Type B pancreatic cell (in vitro differentiated cells): ENCODE measurements around the gene TLCD3A. TPM values are rescaled to one million over a fixed set of nuclear protein-coding genes. Genes with fewer than 3 reads are reported as not detected.

Source experiments
- DNase-seq: peaks from one replicate; pipeline ENCODE4 v3.0.0; 2021; ENCODE audit warnings: mixed read lengths; ENCODE audit not compliant: unreplicated experiment; ENCODE audit errors: extremely low spot score
- H3K27ac Mint-ChIP-seq: 2 replicates; pipeline ENCODE4 v1.8.0; 2021; ENCODE audit warnings: mild to moderate bottlenecking, mixed read lengths
- H3K27me3 Mint-ChIP-seq: 2 replicates; pipeline ENCODE4 v1.8.0; 2021; ENCODE audit warnings: mixed read lengths
- H3K36me3 Mint-ChIP-seq: 2 replicates; pipeline ENCODE4 v1.8.0; 2021; ENCODE audit warnings: mixed read lengths
- H3K4me1 Mint-ChIP-seq: one replicate; pipeline ENCODE4 v1.8.0; 2021; ENCODE audit warnings: mixed read lengths; ENCODE audit not compliant: unreplicated experiment
- H3K4me3 Mint-ChIP-seq: 2 replicates; pipeline ENCODE4 v1.8.0; 2021; ENCODE audit warnings: mild to moderate bottlenecking, mixed read lengths
- H3K9me3 Mint-ChIP-seq: 2 replicates; pipeline ENCODE4 v1.8.0; 2021; ENCODE audit warnings: mixed read lengths
- CTCF ChIP-seq: fragments of 200-600 bp; sonication (generic); conservative IDR thresholded peaks from 2 replicates; pipeline ENCODE4 v1.5.0; 2021; ENCODE audit warnings: antibody characterized with exemption, mild to moderate bottlenecking
- total RNA-seq: library from RNA; stranded (reverse); gene quantifications from 2 replicates; pipeline ENCODE4 v1.2.1, GENCODE V29; 2021; ENCODE audit warnings: low replicate concordance

The TLCD3A gene
- total RNA-seq, 1 donor from 2014 or later: 19.3 TPM

GRCh38 chr17:728911-729310 is 3.5 kb upstream of the TLCD3A start:
- Mint-ChIP-seq H3K36me3 (no peaks in the 10 kb centered on the region), H3K4me3 (no peak overlapping the region), H3K27ac (no peak overlapping the region), H3K9me3 (no peaks in the 10 kb centered on the region), H3K27me3 (peaks cover 4% of the 10 kb centered on the region), H3K4me1 (peaks cover 15% of the 10 kb centered on the region)
- DNase-seq: no peak
- no peak for TF ChIP-seq CTCF

- DNase-seq: no peak
- H3K4me3 Mint-ChIP-seq: peak overlapping the region; percentile 83
- H3K4me1 Mint-ChIP-seq: peaks cover 23% of the 10 kb centered on the region
- peak; percentile 22 for TF ChIP-seq CTCF
- H3K27ac Mint-ChIP-seq: peak overlapping the region; percentile 53
- peaks cover 11% of the 10 kb centered on the region for H3K36me3 Mint-ChIP-seq
- no peaks in the 10 kb centered on the region for H3K27me3 Mint-ChIP-seq
- no peaks in the 10 kb centered on the region for H3K9me3 Mint-ChIP-seq
Observed at GRCh38 chr17:731644-732066, 741 bp upstream of the TLCD3A start.

GRCh38 chr17:732902-733720 is 715 bp downstream of the TLCD3A start:
- peaks cover 11% of the 10 kb centered on the region for H3K36me3 Mint-ChIP-seq
- no peak for TF ChIP-seq CTCF
- H3K27ac Mint-ChIP-seq: peak overlapping the region; percentile 86
- DNase-seq: peak; percentile 74
- no peaks in the 10 kb centered on the region for H3K27me3 Mint-ChIP-seq
- H3K4me3 Mint-ChIP-seq: peak overlapping the region; percentile 94
- H3K4me1 Mint-ChIP-seq: peaks cover 19% of the 10 kb centered on the region
- no peaks in the 10 kb centered on the region for H3K9me3 Mint-ChIP-seq

GRCh38 chr17:733743-734142 is 1.3 kb downstream of the TLCD3A start:
- Mint-ChIP-seq H3K9me3 (no peaks in the 10 kb centered on the region), H3K27ac (peak overlapping the region; percentile 86), H3K4me3 (peak overlapping the region; percentile 94), H3K27me3 (no peaks in the 10 kb centered on the region), H3K4me1 (peaks cover 19% of the 10 kb centered on the region), H3K36me3 (peaks cover 11% of the 10 kb centered on the region)
- DNase-seq: no peak
- TF ChIP-seq CTCF: no peak

- H3K9me3 Mint-ChIP-seq: no peaks in the 10 kb centered on the region
- no peak overlapping the region for H3K27ac Mint-ChIP-seq
- no peak for TF ChIP-seq CTCF
- no peak for DNase-seq
- peaks cover 30% of the 10 kb centered on the region for H3K36me3 Mint-ChIP-seq
- no peak overlapping the region for H3K4me3 Mint-ChIP-seq
- H3K27me3 Mint-ChIP-seq: no peaks in the 10 kb centered on the region
- H3K4me1 Mint-ChIP-seq: peaks cover 14% of the 10 kb centered on the region
Observed at GRCh38 chr17:737561-738113, 5.2 kb downstream of the TLCD3A start.
